Mesothelial cell of epicardium (in vitro differentiated cells): Measurements from ENCODE around the gene MYLIP. TPM values are rescaled to one million over a fixed set of nuclear protein-coding genes. Genes with fewer than 3 reads are reported as not detected.

ENCODE experiments used
- DNase-seq, 2 experiments: peaks; one replicate each; pipeline ENCODE4 v3.0.0; 2021; ENCODE audit warnings: low spot score in 2 of 2; ENCODE audit not compliant: unreplicated experiment in 2 of 2
- H3K27ac Mint-ChIP-seq: 2 replicates; pipeline ENCODE4 v1.8.0; 2021; ENCODE audit warnings: mixed read lengths
- H3K27me3 Mint-ChIP-seq: 2 replicates; pipeline ENCODE4 v1.8.0; 2021; ENCODE audit warnings: low read depth, mixed read lengths
- H3K36me3 Mint-ChIP-seq: 2 replicates; pipeline ENCODE4 v1.8.0; 2021; ENCODE audit warnings: mixed read lengths
- H3K4me1 Mint-ChIP-seq: 2 replicates; pipeline ENCODE4 v1.8.0; 2021; ENCODE audit warnings: mixed read lengths
- H3K4me3 Mint-ChIP-seq: 2 replicates; pipeline ENCODE4 v1.8.0; 2021; ENCODE audit warnings: mild to moderate bottlenecking, moderate library complexity, mixed read lengths
- H3K9me3 Mint-ChIP-seq: 2 replicates; pipeline ENCODE4 v1.8.0; 2021; ENCODE audit warnings: mixed read lengths
- total RNA-seq: library from RNA; stranded (reverse); gene quantifications from 3 replicates; pipeline ENCODE4 v1.2.1, GENCODE V29; 2021
- TF ChIP-seq, protein P1 (sequence below): fragments of 200-600 bp; sonication (generic); IDR thresholded peaks from one replicate; pipeline ENCODE4 v1.5.0; 2021; ENCODE audit warnings: antibody characterized with exemption; ENCODE audit not compliant: unreplicated experiment

MYLIP gene
- total RNA-seq, 1 donor from 2014 or later, result 25.7 TPM

DNA sequence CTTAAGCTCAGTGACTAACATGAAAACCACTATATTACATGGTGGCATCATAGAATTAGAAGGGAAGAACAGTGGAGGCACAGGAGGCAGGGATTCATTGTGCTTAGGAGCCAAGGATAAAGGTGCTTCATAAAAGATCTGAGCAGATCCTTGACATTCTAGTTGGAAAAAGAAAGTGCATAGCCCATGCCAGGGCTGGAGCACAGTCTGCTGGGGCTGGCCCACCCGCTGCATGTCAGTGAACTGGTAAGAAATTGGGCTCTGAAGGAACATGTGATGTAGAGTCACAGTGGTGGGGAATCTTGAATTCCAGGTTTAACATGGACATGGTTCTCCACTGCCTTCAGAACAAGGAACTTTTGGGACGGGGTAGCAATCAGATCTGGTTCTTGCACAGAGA is 20.4 kb downstream of the MYLIP start:
- TF ChIP-seq, protein P1, sequence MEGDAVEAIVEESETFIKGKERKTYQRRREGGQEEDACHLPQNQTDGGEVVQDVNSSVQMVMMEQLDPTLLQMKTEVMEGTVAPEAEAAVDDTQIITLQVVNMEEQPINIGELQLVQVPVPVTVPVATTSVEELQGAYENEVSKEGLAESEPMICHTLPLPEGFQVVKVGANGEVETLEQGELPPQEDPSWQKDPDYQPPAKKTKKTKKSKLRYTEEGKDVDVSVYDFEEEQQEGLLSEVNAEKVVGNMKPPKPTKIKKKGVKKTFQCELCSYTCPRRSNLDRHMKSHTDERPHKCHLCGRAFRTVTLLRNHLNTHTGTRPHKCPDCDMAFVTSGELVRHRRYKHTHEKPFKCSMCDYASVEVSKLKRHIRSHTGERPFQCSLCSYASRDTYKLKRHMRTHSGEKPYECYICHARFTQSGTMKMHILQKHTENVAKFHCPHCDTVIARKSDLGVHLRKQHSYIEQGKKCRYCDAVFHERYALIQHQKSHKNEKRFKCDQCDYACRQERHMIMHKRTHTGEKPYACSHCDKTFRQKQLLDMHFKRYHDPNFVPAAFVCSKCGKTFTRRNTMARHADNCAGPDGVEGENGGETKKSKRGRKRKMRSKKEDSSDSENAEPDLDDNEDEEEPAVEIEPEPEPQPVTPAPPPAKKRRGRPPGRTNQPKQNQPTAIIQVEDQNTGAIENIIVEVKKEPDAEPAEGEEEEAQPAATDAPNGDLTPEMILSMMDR, result no peak
- H3K36me3 Mint-ChIP-seq, result peaks cover 57% of the 10 kb centered on the region
- H3K9me3 Mint-ChIP-seq, result peaks cover 6% of the 10 kb centered on the region
- H3K4me3 Mint-ChIP-seq, result no peak overlapping the region
- peaks cover 6% of the 10 kb centered on the region for H3K27me3 Mint-ChIP-seq
- peaks cover 26% of the 10 kb centered on the region for H3K4me1 Mint-ChIP-seq
- no peak overlapping the region for H3K27ac Mint-ChIP-seq
- DNase-seq, result no peak

- H3K27me3 Mint-ChIP-seq, result peaks cover 8% of the 10 kb centered on the region
- DNase-seq, result no peak
- no peak overlapping the region for H3K4me3 Mint-ChIP-seq
- no peak overlapping the region for H3K27ac Mint-ChIP-seq
- TF ChIP-seq, protein P1, result no peak
- peaks cover 6% of the 10 kb centered on the region for H3K9me3 Mint-ChIP-seq
- H3K4me1 Mint-ChIP-seq, result peaks cover 29% of the 10 kb centered on the region
- peaks cover 51% of the 10 kb centered on the region for H3K36me3 Mint-ChIP-seq
Measured at GRCh38 chr6:16150098-16150497, 21.2 kb downstream of the MYLIP start.

DNA sequence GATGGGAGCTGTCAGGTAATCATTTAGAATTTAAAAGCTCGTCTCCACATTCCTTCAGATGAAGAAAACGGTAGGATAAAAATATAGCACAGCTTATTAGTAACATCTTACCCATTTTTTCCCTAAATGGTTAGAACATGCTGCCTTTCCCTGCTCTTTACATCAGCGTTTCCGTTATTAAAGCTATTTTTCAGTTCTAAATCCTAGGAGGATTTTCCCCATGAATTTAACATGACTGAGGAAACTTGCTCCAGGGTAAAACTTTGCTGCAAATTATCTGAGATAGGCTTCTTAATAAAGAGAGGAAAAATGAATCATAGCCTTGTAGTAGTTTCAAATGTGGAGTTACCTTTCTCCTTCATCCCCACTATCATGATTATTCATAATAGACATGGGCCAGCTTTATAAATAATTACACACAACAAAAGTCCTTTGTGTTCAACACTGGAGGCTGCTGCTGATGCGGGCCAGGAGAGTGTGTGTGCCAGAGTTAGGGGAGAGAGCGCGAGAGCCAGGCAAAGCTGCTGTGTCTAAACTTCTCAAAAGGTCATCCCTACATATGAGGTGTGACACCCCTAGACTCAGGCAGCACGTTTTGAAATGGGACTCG is 24.4 kb downstream of the MYLIP start:
- TF ChIP-seq, protein P1, result no peak
- no peak for DNase-seq
- Mint-ChIP-seq H3K9me3 (no peaks in the 10 kb centered on the region), H3K36me3 (peaks cover 25% of the 10 kb centered on the region), H3K27ac (no peak overlapping the region), H3K4me1 (peaks cover 25% of the 10 kb centered on the region), H3K27me3 (peaks cover 19% of the 10 kb centered on the region), H3K4me3 (no peak overlapping the region)

GRCh38 chr6:16154904-16155303 is 26.0 kb downstream of the MYLIP start:
- H3K27ac Mint-ChIP-seq, result no peak overlapping the region
- H3K27me3 Mint-ChIP-seq, result peaks cover 17% of the 10 kb centered on the region
- peaks cover 25% of the 10 kb centered on the region for H3K4me1 Mint-ChIP-seq
- H3K4me3 Mint-ChIP-seq, result no peak overlapping the region
- peaks cover 11% of the 10 kb centered on the region for H3K36me3 Mint-ChIP-seq
- TF ChIP-seq, protein P1, result no peak
- no peak for DNase-seq
- no peaks in the 10 kb centered on the region for H3K9me3 Mint-ChIP-seq

- H3K9me3 Mint-ChIP-seq, result no peaks in the 10 kb centered on the region
- H3K27me3 Mint-ChIP-seq, result peaks cover 19% of the 10 kb centered on the region
- no peak overlapping the region for H3K27ac Mint-ChIP-seq
- TF ChIP-seq, protein P1, result no peak
- no peak for DNase-seq
- H3K4me1 Mint-ChIP-seq, result peaks cover 23% of the 10 kb centered on the region
- no peak overlapping the region for H3K4me3 Mint-ChIP-seq
- peaks cover 2% of the 10 kb centered on the region for H3K36me3 Mint-ChIP-seq
Measured at GRCh38 chr6:16157492-16157891, 28.6 kb downstream of the MYLIP start.
